GM12878 (cell line): ENCODE measurements around the gene SNX17. TPM values are rescaled to one million over a fixed set of nuclear protein-coding genes. Genes with fewer than 3 reads are reported as not detected.

Experiments used
- ATF7 ChIP-seq: fragments of 450-650 bp; IDR thresholded peaks from 2 replicates; pipeline ENCODE4 v1.6.1; 2016; ENCODE audit warnings: low read depth, mild to moderate bottlenecking
- CBX5 ChIP-seq: sonication (generic); IDR thresholded peaks from 2 replicates; pipeline ENCODE4 v1.6.1; 2016; ENCODE audit warnings: low read depth, moderate library complexity, mild to moderate bottlenecking, inconsistent platforms
- CEBPB ChIP-seq, 2 experiments: fragments of 150-350 bp in 1 of 2; IDR thresholded peaks; 2 replicates each; pipeline ENCODE4 v1.6.1; 2012 to 2014; ENCODE audit warnings: low read depth in 2 of 2, low read length in 2 of 2, borderline replicate concordance in 1 of 2, inconsistent platforms in 1 of 2
- EGR1 ChIP-seq, 2 experiments: IDR thresholded peaks; 1 replicate in 1 of 2; 2 replicates in 1 of 2; pipeline ENCODE4 v1.6.1; 2011 to 2012; ENCODE audit warnings: low read depth in 2 of 2, low read length in 2 of 2, borderline replicate concordance in 1 of 2, mild to moderate bottlenecking in 1 of 2, moderate library complexity in 1 of 2
- FOXM1 ChIP-seq: IDR thresholded peaks from 2 replicates; pipeline ENCODE4 v1.6.1; 2012; ENCODE audit warnings: low read depth, mild to moderate bottlenecking, inconsistent platforms, low read length, moderate library complexity
- IKZF1 ChIP-seq: fragments of 450-650 bp; conservative IDR thresholded peaks from 2 replicates; pipeline ENCODE4 v1.6.1; 2017; ENCODE audit warnings: antibody characterized with exemption, mild to moderate bottlenecking
- IRF5 ChIP-seq: fragments of 450-650 bp; IDR thresholded peaks from 2 replicates; pipeline ENCODE4 v1.6.1; 2017; ENCODE audit warnings: borderline replicate concordance
- NFYA ChIP-seq: IDR thresholded peaks from 2 replicates; pipeline ENCODE4 v1.6.1; 2011; ENCODE audit warnings: low read depth, mild to moderate bottlenecking, low read length, improper control_type of control experiment, borderline replicate concordance
- NFYB ChIP-seq: IDR thresholded peaks from 2 replicates; pipeline ENCODE4 v1.6.1; 2011; ENCODE audit warnings: low read depth, mild to moderate bottlenecking, low read length, improper control_type of control experiment, moderate library complexity; ENCODE audit not compliant: insufficient read depth
- NR2C1 ChIP-seq: fragments of 450-650 bp; IDR thresholded peaks from 2 replicates; pipeline ENCODE4 v1.6.1; 2017; ENCODE audit warnings: antibody characterized with exemption, mild to moderate bottlenecking, moderate library complexity
- PAX8 ChIP-seq: fragments of 450-650 bp; IDR thresholded peaks from 2 replicates; pipeline ENCODE4 v1.6.1; 2017; ENCODE audit warnings: mild to moderate bottlenecking, moderate library complexity
- POLR2AphosphoS5 ChIP-seq: IDR thresholded peaks from 2 replicates; pipeline ENCODE4 v1.6.1; 2011; ENCODE audit warnings: mild to moderate bottlenecking, low read length, inconsistent platforms
- RBBP5 ChIP-seq: fragments of 200-600 bp; sonication (generic); conservative IDR thresholded peaks from 2 replicates; pipeline ENCODE4 v1.6.1; 2016
- SREBF1 ChIP-seq: IDR thresholded peaks from 2 replicates; pipeline ENCODE4 v1.6.1; 2012; ENCODE audit warnings: mild to moderate bottlenecking, low read length
- TCF12 ChIP-seq: IDR thresholded peaks from 2 replicates; pipeline ENCODE4 v1.6.1; 2011; ENCODE audit warnings: low read depth, mild to moderate bottlenecking, low read length
- TCF7 ChIP-seq: IDR thresholded peaks from 2 replicates; pipeline ENCODE4 v1.6.1; 2014; ENCODE audit warnings: antibody characterized with exemption, borderline replicate concordance
- YBX1 ChIP-seq: fragments of 450-650 bp; IDR thresholded peaks from 2 replicates; pipeline ENCODE4 v1.6.1; 2016; ENCODE audit warnings: antibody characterized with exemption
- ZBTB4 ChIP-seq: fragments of 450-650 bp; formaldehyde crosslinking; IDR thresholded peaks from 2 replicates; pipeline ENCODE4 v1.4.0; 2022; ENCODE audit warnings: mild to moderate bottlenecking, moderate library complexity
- ZNF207 ChIP-seq: fragments of 450-650 bp; IDR thresholded peaks from 2 replicates; pipeline ENCODE4 v1.6.1; 2014; ENCODE audit warnings: antibody characterized with exemption, mild to moderate bottlenecking, borderline replicate concordance
- ZNF217 ChIP-seq: fragments of 450-650 bp; IDR thresholded peaks from 2 replicates; pipeline ENCODE4 v1.6.1; 2017; ENCODE audit warnings: antibody characterized with exemption, mild to moderate bottlenecking
- polyA plus RNA-seq, 11 experiments: library from polyadenylated mRNA; depleted of rRNA in 4 of 11; unstranded in 6 of 11; stranded (reverse) in 5 of 11; fragments of >200 nt; fragmentation: Nextera tagmentation in 4 of 11; fragmentation: Illumina TruSeq in 1 of 11; extraction: Ambion mirVana in 4 of 11; extraction: Trizol in 1 of 11; gene quantifications; 1 replicate in 1 of 11; 2 replicates in 10 of 11; pipeline versions ENCODE4 v1.2.1 to v1.2.3, GENCODE V29; 2011 to 2016; ENCODE audit warnings: inconsistent platforms in 2 of 11, missing spikeins in 2 of 11, low read depth in 1 of 11
- total RNA-seq, 4 experiments: library from RNA; depleted of rRNA in 3 of 4; stranded (reverse); fragments of >200 nt in 3 of 4; fragmentation: Illumina TruSeq in 1 of 4; extraction: Trizol in 1 of 4; gene quantifications; 2 replicates each; pipeline versions ENCODE4 v1.2.1 to v1.2.3, GENCODE V29; 2013 to 2021
- TF ChIP-seq, protein P1 (sequence below): fragments of 450-650 bp; IDR thresholded peaks from 2 replicates; pipeline ENCODE4 v1.6.1; 2016; ENCODE audit warnings: mild to moderate bottlenecking
- TF ChIP-seq, protein P2 (sequence below): IDR thresholded peaks from 2 replicates; pipeline ENCODE4 v1.6.1; 2011; ENCODE audit warnings: low read depth, low read length, improper control_type of control experiment, borderline replicate concordance

Gene SNX17
- total and polyA plus RNA-seq, 10 of the 15 experiments (the other 5 are each of a cell fraction or from before 2014, with no cell fraction given): 6.5 to 116 (median 84.4) TPM

DNA sequence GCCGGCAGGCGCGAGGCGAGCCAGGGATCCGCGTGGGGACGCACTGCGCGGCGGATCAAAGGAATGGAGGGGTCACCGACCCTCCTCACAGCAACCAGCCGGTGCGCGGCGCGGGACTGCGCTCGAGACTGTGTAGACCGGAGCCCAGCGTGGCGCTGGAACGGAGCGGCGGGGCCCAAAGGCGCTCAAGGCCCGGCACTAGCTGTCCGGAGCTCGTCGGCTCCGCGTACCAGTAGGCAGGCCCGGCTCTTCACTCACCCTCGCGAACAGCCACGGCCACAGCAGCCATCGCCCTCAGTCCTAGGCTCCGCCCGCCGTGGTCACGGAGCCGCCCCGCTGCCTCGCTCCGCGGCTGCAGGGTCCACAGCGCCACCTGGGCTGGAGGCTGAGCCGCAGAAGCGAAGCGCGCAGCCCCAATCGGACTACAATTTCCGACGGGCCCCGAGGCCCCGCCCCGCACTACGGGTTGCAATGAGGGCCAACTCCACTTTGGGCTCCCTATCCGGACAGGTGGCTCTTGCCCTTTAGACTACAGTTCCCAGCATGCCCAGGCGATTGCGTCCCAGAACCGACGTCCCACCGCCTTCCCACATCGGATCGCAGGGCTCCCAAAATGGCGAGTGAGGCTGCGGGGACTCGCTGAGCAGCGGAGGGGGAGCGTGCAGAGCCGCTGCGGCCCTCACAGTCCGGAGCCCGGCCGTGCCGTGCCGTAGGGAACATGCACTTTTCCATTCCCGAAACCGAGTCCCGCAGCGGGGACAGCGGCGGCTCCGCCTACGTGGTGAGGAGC, at the start of gene SNX17, which contains the start of gene EIF2B4 (continued):
- no peak for TF ChIP-seq PAX8
- peak; percentile 75; the same call in 1 of the 2 replicates for TF ChIP-seq CBX5
- TF ChIP-seq RBBP5: 0 out of 2 replicates have a peak, but pooled peaks have one; percentile 62
- peak; percentile 100 for TF ChIP-seq IKZF1
- no peak for TF ChIP-seq IRF5
- TF ChIP-seq ZNF207: peak; percentile 92; the same call in 1 of the 2 replicates
- TF ChIP-seq NFYB: no peak
- no peak for TF ChIP-seq NFYA
- no peak for TF ChIP-seq YBX1
- peak; percentile 17; the same call in 1 of the 2 replicates for TF ChIP-seq ATF7
- TF ChIP-seq NR2C1: peak; percentile 77
- TF ChIP-seq POLR2AphosphoS5: peak; percentile 88
- TF ChIP-seq ZBTB4 (CRISPR knock-in tag): no peak
- no peak for TF ChIP-seq CEBPB (IDR thresholded peaks at IDR 0.05; ENCODE audit: borderline replicate concordance in 1 of 2, low read depth in 2 of 2, low read length in 2 of 2)
- peak; percentile 97 for TF ChIP-seq TCF12
- no peak; the same call in 1 of the 2 replicates for TF ChIP-seq TCF7
- TF ChIP-seq EGR1 (IDR thresholded peaks at IDR 0.05; ENCODE audit: borderline replicate concordance in 1 of 2, low read depth in 2 of 2, low read length in 2 of 2): peak; percentile 34 to 61; a peak in 2 of 3 replicates
- no peak for TF ChIP-seq FOXM1
- TF ChIP-seq, protein P1, sequence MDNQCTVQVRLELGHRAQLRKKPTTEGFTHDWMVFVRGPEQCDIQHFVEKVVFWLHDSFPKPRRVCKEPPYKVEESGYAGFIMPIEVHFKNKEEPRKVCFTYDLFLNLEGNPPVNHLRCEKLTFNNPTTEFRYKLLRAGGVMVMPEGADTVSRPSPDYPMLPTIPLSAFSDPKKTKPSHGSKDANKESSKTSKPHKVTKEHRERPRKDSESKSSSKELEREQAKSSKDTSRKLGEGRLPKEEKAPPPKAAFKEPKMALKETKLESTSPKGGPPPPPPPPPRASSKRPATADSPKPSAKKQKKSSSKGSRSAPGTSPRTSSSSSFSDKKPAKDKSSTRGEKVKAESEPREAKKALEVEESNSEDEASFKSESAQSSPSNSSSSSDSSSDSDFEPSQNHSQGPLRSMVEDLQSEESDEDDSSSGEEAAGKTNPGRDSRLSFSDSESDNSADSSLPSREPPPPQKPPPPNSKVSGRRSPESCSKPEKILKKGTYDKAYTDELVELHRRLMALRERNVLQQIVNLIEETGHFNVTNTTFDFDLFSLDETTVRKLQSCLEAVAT: no peak; the same call in 1 of the 2 replicates
- TF ChIP-seq SREBF1: peak; percentile 87
- TF ChIP-seq ZNF217: no peak
- TF ChIP-seq, protein P2, sequence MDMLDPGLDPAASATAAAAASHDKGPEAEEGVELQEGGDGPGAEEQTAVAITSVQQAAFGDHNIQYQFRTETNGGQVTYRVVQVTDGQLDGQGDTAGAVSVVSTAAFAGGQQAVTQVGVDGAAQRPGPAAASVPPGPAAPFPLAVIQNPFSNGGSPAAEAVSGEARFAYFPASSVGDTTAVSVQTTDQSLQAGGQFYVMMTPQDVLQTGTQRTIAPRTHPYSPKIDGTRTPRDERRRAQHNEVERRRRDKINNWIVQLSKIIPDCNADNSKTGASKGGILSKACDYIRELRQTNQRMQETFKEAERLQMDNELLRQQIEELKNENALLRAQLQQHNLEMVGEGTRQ: no peak
